Germinal center (tissue), 1 donor: ENCODE results near the gene ECI2.
"Not testable (repeated sequence)": the region's sequence is repeated elsewhere in the genome, so short reads cannot be mapped to it uniquely, and the experiment has no call there.

Experiments
- DNase-seq: peaks from one replicate; pipeline ENCODE4 v3.0.0; 2012; ENCODE audit warnings: mixed read lengths, low spot score

Gene ECI2

DNA sequence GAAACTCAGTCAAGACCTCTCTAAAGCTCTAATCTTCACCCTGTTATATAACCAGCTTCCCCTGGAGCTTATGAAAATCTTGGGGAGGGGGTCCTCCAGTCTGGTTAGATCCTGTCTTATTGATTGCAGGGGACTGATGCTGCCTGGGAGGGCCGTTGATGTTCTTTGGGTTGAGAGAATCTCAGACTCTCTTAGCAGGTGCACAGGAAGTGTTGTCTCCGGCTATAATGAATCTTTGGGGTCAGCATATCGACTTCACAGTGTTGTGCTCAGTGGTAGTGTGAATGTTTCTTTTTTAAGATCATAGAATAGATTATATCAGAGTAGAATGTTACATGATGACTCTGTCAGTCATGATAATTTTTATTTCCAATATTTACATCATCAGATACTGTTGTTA is 2.8 kb upstream of the ECI2 start:
- no peak for DNase-seq

DNA sequence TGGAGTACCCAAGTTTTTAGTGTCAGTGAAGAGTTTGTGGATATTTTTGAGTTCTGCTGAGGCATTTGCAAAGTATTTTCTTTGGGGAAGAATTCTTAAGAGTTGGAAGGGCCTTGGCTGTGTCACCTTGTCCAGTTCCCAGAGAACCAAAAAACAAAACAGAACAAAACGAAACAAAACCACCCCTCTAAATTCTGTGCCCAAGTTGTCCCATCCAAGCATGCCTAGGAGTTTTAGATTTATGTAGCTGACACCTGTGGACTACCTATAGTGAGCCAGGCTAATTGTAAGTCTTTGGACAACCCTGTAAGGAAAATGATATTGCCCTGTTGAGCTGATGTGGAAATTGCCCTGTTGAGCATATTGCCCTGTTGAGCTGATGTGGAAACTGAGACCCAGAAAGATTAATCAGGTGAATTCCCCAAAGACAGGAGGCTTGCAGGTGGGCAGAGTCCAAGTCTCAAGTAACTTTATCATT is 1.0 kb upstream of the ECI2 start:
- no peak for DNase-seq

DNA sequence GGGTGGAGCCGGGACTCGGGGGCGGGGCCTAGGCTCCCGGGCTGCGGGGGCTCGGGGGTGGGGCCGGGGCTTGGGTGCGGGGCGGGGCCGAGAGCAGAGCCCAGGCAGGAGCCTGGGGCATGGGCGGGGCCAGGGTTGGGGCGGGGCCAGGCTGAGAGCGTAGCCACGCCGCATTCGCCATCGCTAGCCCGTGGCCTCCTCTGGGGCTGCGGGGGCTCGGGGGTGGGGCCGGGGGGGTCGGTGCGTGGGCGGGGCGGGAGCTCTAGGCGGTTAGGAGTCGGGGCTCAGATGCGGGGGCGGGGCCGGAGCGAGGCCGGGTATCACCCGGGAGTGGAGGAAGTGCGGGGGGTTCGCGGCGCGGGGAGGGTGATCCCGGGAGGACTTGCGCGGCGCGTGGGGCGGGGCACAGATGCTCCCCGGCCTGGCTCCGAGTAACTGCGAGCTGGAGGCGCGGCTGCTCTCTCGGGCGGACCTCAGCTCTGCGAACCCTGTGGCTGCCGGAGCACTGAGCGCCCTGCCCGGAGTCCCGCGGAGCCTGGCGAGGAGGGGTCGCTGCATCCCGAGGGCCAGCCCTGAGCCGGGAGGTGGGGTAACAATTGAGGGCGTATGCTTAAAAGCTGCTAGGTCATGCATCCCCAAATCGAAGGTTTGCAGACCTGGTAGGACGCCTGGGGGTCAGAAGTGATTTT is 434 bp upstream of the ECI2 start:
- DNase-seq: peak; percentile 98

DNA sequence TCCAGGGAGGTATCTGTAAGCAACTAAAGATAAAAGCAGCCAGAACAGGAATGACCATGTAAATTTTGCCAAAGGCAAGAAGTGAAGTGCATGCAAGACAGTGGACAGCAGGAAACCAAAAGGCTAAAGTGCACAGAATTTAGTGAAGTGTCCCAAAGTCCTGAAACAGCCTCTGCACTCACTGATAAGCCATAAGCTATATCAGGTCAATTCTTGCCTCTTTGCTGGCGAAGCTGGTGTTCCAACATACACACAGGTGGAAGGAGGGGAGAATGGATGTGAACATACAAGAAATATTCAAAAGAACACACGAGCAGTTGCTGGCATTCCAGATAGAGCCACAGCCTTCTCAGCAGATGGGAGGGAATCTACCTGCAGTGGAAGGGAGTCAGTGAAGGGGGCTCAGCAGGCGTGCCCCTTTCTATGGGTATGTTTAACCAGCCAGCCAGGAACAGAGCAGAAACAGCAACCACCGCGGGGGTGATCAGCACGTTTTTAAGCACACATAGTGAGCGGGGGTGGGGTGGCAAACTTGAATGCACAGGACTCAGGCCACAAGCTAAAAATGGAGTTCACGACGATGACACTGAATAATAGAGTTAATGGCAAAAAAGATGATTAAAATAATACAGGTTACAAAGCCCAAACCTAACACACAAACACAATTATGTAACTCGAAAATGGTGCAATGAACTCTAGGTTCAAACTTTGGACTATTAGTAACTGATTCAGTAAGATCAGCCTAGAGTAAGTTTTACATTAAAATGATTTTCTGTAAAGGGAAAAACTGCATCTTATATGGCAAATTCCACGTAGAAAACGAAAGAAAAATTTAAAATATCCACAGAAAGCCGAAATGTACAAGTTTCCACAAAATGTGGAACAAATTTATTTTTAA is 1.2 kb downstream of the ECI2 start:
- DNase-seq: no peak

- no peak for DNase-seq
These were observed 4.9 kb downstream of the ECI2 start for GRCh38 chr6:4130357-4130987.

- DNase-seq: no peak
These were observed 5.9 kb downstream of the ECI2 start for GRCh38 chr6:4129446-4129845.

DNA sequence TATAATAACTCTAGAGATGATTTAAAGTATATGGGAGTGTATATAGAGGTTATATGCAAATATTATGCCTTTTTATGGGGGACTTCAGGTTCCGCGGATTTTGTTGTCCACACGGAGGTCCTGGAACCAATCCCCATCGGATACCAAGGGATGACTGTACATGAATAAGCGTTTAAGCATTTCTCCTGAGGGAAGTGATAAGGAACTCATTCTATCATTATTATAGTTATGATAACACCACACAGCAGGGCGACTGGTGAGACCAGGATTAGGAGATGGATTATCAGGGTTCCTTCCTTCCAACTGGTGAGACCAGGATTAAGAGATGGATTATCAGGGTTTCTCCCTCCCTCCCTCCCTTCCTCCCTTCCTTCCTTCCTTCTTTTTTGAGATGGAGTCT is 6.6 kb downstream of the ECI2 start:
- DNase-seq: no peak

GRCh38 chr6:4128072-4128471 is 7.3 kb downstream of the ECI2 start:
- no peak for DNase-seq

DNA sequence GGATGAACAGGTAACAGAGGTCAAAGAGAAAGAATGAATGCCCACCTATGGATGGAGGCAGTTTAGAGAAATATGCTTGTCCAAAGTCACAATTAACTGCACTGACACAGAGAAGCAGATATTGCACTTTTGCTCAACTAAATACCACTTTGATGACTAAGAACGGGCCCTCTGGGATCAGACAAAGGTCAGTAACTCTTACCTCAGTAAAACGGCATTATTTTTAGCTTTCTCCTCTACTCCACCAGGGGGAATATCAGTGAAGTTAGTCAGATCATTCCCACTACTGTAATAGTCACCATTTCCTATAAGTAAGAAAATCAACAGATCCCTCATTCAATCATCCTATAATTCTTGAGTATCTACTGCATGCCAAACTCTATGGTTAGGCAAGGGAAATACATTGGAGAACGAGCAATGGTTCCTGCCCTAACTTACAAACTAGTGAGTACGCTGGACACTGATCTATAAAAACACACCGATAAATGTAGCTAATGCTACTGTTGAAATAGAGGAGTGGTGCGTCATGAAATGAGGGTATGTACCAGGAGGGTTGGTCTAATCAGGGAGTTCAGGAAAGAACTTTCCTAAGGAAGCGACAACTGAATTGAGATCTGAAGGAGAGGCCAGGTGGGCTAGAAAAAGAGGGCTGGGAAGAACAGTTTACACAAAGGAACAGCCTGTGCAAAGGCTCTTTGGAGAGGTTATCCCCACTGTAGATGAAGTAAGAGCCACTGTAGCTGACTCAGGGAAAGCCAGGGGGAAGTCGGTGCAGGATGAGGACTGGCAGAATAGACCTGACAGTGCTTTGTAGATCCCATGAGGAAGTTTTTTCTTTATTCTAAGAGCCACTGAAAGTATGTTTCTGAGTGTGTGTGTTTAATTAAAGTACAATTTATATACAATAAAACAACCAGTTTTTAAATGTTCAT is 9.2 kb downstream of the ECI2 start:
- DNase-seq: no peak

DNA sequence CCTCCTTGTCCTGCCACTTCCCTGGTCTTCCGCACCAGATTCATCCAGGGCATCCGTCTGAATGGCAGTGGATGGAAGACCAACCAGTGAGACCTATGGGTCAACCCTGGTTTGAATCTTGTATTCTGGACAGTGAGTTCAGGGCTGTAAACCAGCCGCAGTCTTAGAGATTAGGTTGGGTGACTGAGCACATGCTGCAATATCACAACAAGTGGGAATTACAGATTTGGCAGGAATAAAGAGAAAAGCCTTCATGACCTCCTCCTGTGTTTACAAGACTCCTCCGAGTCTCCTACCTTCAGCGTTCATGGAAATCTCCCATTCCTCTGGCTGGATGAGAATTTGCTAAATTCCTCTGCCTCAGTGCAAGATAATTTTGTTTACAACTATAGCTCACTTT is 9.9 kb downstream of the ECI2 start:
- DNase-seq: no peak

DNA sequence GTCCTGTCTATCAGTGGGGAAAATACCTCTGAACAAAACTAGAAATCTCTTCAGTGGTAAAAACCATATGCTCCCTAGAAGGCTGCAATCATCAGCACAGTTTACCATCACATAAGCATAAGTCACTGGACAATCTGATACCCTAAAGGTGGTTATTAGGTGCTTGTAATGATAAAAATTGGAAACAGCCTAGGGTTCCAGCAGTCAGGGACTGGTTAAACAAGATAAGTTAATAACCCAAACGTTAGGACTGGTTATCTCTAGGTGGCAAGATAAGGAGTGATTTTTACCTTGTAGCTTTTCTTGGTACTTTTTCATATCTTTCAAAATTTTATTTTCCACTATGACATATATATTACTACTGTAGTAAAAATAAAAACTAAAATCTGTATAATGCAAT is 11.0 kb downstream of the ECI2 start:
- no peak for DNase-seq

- DNase-seq: no peak
These were observed 19.6 kb downstream of the ECI2 start for GRCh38 chr6:4115741-4116140.

GRCh38 chr6:4114123-4114522 is 21.3 kb downstream of the ECI2 start:
- no peak for DNase-seq

GRCh38 chr6:4113649-4114048 is 21.7 kb downstream of the ECI2 start:
- no peak for DNase-seq

GRCh38 chr6:4112366-4112765 is 23.0 kb downstream of the ECI2 start:
- DNase-seq: no peak

DNA sequence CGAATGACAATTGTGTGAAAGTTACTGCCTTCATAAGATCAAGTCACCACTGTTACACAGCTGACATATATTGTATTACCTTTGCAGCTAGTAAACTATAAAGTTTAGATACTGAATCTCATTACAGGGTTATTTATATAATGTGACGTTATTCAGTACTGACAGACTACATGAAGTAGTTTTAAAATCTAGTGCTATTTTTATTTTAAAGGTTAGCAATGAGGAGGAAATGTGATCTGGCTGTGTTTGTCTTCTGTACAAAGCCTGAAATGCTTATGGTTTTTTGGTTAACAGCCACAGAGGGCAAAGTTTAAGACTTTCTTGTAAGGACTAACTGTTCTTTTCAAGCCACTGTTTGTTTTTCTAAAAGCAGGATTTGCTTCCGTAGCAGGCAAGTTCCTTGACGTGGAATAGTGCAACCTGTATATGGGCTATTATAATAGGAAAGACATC is 26.0 kb downstream of the ECI2 start:
- not testable (repeated sequence) for DNase-seq

DNA sequence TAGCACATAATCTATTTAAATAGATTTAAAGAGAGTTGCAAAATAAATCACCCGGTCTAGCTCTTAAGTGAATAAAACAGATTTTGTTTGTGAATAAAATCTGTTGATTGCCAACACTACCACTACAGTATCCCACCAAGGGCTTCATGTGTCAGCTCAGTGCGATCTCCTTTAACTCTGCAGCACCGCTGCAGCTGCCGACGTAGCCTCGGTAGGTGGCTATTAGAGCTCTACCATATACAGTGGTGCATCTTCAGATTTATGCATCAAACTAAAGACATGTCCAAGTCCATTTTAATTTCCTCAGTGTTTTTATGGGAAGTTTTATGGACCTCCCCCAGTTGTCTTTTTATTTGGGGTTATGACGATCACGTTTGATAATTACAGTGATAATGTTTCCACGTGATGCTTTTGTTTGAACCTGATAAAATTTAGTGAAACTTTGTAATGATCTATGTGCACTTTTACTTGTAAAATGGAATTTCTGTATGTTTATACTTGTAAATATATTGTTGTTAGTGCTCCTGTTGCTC is 26.7 kb downstream of the ECI2 start:
- no peak for DNase-seq

- DNase-seq: no peak
These were observed 27.5 kb downstream of the ECI2 start for GRCh38 chr6:4107873-4108272.

GRCh38 chr6:4105980-4106536 is 29.3 kb downstream of the ECI2 start:
- no peak for DNase-seq

DNA sequence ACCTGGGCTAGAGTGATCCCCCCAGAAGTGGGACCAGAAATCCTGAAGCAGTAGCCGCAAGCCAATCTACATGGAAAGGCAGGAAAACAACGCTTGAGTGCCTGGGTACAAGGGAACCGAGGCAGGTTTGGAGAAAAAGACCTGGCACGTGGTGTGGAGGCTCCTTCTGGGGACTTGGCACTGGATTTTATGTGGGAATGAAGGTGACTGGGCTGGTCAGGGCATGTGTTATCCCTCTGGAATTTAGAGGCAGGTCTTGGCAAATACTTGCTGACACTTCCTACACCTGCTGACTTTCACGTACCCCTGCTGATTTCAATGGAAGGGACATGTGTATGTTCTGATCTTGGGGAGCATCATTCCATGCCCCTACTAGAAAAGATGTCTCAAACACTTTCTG is 31.4 kb downstream of the ECI2 start:
- DNase-seq: no peak

GRCh38 chr6:4102687-4103244 is 32.6 kb downstream of the ECI2 start:
- no peak for DNase-seq
